Astrocyte of the hippocampus (primary cell): ENCODE results near the gene CST11.
"Not testable (repeated sequence)": the region's sequence is repeated elsewhere in the genome, so short reads cannot be mapped to it uniquely, and the experiment has no call there.

Source experiments
- DNase-seq: peaks from one replicate; pipeline ENCODE4 v3.0.0; 2011; ENCODE audit warnings: low read depth, low spot score

The CST11 gene, protein sequence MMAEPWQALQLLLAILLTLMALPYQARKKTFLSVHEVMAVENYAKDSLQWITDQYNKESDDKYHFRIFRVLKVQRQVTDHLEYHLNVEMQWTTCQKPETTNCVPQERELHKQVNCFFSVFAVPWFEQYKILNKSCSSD

DNA sequence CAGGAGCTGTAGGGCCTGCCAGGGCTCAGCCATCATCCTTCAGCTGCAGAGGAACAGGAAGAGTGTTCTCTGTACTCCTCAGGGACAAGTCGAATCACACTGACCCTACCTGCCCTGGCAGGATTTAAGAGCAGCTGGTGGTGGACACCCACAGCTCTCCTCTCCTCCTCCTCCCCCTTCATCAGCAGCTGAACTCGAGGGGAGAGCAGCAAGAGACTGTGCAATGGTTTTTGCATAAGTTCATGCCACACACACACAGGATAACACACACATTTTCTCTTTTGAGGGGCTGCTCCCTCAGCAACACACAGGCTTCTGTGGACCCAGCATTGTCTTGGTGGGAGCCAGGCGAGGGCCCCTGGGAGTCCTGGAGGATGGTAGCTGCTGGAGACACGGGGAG, at the start of gene CST11:
Gene CST11 (minus strand): TSS at position 101 of the 400 bp plus-strand sequence. CDS start 65 bp downstream, at position 36.
- no peak for DNase-seq

DNA sequence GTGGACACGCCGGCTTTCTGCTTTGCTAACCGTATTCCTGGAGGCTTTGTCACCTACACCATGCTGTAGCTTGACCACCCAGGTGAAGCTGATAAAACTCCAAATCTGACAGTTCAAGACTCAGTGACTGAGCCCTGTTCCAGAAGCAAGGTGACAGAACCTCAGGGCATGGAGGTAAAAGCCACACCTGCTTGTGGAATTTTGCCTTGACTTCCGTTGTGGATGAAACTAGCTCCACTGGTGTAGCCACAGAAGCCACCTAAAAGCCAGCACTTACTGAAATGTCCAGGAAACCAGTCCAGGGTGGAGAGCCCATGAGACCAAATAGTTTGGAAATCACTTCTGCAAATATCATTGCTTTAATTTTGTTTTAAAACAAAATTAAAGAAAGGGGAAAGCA, 49.2 kb upstream of the CST11 start:
- DNase-seq: no peak

DNA sequence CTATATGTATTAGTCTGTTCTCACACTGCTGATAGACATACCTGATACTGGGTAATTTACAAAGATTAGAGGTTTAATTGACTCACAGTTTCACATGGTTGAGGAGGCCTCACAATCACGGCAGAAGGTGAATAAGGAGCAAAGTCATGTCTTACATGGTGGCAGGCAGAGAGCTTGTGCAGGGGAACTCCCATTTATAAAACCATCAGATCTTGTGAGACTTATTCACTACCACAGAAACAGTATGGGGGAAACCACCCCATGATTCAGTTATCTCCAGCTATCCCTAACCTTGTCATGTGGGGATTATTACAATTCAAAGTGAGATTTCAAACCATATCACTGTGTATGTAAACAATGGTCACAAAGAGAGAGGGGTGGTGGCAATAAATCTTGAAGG, 44.9 kb upstream of the CST11 start:
- DNase-seq: no peak

DNA sequence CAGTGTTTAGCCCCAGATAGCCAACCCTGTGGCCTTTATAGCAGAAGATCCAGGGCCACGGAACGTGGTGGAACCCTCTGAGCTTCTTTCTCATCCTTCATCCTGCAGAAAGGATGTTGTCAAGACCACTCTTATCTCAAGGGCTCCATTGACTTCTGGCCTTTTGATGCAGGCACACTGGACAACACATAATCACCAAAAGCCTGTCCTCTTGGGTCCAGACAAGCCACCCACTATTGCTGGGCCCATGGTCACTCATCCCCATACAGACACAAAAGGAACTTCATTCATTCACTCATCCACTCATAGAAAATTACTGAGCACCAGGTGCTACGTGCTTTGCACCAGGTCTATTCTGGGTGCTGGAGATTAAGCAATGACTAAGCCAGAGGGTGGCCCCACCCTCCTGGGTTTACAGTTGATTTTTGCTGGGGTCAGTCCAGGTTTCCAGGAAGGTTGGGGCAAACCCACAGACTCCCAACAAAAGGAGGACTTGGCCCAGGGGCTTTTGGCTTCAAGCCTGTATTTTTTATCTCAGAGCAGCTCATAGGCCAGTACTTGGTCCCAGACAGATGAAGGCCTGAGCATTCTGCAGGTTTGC, 40.6 kb upstream of the CST11 start:
- no peak for DNase-seq

DNA sequence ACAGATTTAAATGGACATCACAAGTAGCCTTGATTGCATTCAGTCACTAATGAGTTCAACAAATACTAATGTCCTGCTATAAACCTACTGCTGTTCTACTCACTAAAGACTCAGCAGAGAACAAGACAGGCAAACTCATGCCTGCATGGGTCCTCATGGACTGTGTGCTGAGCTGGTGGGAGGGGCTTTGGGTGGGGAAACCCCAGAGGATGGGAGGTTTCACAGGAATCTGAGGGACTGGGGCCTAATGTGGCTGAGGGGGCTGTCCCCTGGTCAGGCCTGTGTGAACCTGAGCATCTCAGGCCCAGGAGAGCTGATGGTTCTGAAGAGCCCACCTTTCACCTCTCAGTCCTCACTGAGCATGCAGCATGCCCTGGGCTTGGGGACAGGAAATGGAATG, 39.6 kb upstream of the CST11 start:
- DNase-seq: no peak

DNA sequence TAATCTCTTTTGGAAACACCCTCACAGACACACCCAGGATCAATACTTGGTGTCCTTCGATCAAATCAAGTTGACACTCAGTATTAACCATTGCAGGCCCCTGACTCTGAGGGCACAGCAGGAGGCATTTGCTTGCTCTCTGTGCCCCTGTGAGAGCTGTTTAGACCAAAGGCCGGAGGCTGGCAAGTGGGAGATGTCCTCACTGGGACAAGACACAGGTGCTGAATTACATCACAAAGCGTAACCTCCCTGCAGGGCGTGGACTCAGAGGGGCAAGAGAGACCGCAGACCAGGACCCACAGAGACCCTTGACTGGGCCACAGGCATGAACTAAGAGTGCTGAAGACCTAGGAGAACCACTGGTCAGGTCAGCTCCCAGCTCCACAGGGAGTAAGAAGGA, 38.1 kb upstream of the CST11 start, which contains the start of gene CST8:
Gene CST8 (plus strand): TSS at position 301 of the 400 bp plus-strand sequence. CDS start 551 bp downstream, outside the sequence.
- DNase-seq: no peak

DNA sequence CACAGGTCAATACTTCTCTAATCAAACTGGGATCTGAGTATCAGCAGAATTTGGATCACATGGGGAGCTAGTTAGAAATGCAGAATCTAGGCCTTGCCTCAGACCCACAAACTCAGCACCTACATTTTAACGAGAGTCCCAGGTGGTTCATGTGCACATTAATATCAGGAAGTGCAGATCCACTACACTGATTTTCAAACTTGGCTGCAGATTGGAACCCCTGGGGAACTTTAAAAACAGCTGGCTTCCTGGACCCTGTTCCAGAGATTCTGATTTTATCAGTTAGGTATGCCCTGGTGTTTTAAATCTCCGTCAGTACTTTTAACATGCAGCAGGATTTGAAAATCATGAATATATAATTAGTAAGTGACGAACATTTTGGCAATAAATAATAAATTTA, 36.3 kb upstream of the CST11 start:
- no peak for DNase-seq

DNA sequence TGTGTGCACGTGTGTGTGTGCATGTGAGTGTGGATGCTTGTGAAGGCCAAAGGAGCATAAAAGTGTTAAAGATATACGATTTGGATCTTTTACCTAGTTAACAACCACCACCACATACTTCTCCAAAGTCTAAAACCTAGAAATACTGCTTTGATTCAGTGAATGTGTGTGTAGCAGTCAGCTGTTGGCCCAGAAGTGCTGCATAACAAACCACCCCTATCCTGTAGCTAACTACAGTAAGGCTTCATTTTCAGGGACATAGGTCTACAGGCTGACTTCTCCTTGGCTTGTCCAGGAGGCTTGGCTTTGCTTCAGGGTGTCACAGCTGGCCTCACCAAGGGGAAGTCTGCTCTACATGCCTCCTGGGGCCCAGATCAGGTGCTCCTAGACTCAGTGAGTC, 35.8 kb upstream of the CST11 start:
- DNase-seq: no peak

DNA sequence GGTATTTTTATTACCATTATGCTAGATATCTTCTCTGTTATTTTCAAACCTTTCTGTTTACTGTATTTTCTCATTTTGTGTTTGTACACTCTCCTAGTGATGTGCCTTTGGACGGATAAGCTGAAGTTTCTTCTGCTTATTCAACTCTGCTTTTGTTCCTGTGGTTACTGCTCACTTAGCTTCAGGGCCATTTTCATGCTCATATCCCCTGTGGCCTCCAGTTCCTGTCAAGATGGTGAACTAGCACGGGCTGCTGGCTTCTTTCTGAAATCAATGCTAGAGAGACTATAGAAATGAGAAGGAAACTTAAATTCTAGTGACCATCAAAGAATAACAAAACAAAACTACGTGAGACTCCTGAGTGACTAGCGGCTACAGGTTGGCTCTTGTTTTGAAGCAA, 31.4 kb upstream of the CST11 start:
- no peak for DNase-seq

DNA sequence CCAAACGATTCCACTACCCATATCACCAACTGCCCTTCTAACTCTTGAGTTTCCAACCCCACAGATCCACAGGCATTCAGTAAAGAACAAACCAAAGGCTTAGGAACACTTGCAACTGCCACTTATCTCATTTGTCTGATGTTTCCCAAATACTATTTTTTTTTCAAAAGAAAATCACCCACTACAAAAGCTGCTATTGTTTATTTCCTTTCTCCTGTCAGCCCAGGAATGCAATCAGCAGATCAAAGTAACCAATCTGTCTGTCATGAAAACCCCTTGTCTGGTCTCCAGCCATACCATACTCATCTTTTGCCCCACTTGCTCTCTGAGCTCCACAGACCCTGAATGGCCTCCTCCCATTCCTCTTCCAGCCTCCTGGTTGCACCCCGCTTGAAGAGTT, 29.5 kb upstream of the CST11 start:
- DNase-seq: no peak

DNA sequence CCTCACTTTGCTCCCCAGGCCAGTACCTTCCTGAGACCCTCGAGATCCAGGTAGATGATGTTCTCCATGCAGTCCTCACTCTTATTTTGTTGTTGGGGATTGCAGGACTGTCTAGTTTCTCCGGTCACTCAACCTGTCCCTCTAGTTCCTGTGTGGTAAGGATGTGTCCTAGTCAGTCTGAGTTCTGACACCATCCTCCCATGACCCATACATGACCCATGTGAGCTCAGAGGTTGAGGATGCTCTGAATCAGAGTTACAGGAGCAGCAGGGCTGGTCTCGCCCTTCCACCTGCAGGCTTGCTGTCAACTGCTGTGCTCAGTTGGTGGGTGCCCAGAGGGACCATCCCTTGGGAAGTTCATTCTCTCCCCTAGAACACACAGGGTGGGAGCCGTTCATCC, 26.4 kb upstream of the CST11 start:
- no peak for DNase-seq

DNA sequence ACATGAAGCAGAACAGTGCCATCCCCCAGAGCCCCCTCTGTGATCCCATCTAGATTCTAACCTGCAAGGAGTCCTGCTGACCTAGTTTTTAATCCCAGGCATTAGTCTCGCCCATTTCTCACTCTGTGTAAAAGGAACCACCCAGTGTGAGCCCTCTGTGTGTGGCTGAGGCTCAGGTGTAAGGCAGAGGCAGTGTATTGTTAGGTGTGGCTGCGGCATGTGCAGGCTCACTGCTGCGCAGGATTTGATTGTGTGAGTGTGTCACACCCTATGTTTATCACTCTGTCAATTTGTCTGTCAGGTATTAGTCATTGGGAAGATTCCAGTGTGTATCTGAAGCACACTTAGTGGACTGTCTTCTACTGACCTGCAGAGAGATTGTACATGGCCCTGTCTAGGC, 24.5 kb upstream of the CST11 start:
- DNase-seq: no peak

DNA sequence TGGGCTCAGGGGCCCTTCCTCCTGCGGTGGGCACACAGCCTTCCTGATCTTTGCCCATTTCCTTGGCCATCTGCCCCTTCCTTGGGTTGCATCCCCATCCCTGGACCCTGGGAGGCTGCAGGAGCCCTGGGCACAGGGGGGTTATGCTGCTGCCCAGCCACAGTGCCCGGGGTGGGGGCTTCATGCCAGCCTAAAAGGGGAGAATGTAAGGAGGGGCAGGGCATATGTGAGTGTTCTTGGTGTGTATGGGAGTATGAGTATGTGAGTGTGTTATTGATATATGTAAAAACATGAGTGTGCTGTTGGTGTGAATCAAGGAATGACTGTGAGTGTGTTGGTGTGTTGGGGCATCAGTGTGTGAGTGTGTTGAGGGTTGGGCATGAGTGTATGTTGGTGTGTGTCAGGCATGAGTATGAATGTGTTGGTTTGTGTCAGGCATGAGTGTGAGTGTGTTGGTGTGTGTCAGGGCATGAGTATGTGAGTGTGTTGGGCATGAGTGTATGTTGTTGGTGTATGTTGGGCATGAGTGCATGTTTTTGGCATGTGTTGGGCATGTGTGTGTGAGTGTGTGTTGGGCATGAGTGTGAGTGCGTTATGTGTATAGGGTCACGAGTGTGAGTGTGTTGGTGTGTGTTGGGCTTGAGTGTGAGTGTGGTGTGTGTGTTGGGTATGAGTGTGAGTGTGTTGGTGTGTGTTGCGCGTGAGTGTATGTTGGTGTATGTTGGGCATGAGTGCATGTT, 23.5 kb upstream of the CST11 start:
- DNase-seq: no peak

DNA sequence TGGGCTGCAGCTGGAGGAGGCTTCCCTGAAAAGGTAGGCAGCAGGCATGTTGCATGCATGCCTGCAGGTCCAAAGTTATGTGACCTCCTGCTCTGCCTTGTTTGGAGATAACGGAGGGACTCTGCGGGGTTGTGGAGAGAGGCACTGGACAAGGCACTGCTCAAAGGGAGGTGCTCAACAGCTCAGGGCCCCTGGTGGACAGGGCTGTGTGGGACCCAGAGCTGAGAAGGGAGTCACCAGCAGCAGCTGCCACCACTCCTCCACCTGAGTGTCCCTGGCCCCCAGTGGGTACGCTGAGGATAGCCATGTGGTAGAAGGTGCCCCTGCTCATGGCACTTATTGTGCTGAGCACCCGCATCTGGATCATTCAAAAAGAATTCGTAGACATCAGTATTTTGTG, 22.7 kb upstream of the CST11 start:
- no peak for DNase-seq

DNA sequence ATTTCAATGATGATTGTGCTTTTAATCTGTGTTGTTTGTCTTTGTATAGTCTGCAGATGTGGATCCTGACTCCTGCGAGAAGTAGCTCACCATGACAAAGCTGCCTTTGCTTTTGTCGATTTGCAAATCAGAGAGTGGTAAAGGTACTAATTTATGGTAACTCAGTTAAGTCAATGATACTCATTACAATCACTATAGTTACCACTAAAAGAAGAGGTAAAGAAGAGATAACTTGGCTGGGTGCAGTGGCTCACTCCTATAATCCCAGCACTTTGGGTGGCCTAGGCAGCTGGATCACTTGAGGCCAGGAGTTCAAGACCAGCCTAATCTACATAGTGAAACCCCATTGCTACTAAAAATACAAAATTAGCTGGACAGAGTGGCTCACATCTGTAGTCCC, 20.6 kb upstream of the CST11 start:
- not testable (repeated sequence) for DNase-seq

DNA sequence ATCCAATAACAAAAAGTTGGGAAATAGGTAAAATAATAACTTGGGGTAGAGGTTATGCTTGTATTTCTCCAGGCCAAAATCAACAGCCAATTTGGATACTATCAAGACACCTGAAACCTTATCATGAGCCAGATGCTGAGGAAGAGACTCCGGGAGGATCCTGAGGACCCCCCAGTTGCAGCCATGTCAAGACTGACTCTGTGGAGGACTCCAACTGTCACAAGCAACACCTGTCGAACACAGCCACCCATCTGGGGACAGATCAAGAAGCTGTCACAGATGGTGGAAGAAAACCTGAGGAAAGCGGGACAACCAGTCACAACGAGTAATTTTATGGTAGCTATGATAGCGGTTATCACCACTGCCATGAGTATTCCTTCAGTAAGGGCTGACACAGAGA, 19.6 kb upstream of the CST11 start:
- DNase-seq: not testable (repeated sequence)

DNA sequence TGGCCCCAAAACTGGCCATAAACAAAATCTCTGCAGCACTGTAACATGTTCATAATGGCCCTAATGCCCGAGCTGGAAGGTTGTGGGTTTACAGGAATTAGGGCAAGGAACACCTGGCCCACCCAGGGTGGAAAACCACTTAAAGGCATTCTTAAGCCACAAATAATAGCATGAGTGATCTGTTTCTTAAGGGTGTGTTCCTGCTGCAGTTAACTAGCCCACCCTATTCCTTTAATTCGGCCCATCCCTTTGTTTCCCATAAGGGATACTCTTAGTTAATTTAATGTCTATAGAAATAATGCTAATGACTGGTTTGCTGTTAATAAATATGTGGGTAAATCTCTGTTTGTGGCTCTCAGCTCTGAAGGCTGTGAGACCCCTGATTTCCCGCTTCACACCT, 14.3 kb upstream of the CST11 start:
- DNase-seq: not testable (repeated sequence)

DNA sequence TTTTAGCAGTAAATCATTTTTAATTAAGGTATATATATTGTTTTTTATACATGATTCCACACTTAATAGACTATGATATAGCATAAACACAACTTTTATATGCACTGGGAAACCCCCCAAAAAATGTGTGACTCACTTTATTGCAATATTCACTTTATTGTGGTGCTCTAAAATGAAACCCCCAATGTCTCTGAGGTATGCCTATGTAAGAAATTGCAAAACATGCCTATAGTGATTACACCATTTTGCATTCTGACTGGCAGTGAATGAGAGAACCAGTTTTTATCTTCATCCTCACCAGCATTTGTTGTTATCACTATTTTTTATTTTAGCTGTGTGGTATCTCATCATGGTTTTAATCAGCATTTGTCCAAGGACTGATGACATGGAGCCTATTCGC, 8.5 kb upstream of the CST11 start:
- no peak for DNase-seq

DNA sequence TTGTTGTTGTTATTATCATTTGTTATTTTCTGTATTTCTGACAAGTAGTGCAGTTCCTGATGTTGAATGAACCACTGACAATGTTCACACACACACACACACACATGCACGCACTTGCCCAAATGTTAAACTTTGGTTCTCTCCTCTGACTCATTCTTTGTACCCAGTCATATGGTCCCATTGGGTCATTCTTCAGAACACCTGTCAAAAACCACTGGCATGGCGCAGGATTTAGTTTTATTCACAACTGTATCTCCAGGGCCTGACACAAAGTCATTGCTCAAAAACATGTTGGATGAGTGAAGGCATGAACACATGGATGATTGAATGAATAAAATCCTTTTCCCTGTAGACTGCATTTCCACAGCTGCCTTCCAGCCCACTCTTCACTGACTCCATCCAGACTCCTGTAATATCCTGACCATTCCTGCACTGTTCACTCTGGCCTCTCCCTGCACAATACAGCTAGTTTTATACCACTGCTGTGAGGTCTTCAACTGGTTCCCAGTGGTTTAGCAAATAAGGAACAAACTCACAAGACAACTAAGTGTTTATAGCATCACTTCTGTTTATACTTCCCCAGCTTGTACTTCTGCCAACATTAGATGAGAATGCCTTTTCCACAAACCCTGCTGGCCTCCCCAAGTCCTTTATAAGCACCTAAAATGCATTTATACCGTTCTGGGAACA, 6.9 kb upstream of the CST11 start:
- DNase-seq: no peak

DNA sequence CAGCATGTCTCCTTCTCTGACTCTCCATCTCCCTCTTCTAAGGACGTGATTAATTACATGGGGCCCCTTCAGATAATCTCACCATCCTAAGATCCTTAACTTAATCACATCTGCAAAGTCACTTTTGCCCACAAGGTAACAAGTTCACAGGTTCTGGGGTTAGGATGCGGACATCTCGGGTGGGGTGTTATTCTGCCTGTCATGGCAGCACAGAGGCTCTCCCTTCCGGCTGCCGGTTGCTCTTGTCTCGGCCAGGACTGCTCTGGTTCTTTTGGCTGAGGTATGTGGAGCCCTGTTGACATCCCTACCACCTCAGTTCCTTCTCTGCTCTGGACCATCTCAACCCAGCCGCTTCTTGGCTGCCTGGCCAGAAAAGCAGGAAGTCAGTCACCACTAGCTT, 4.2 kb upstream of the CST11 start:
- DNase-seq: no peak

DNA sequence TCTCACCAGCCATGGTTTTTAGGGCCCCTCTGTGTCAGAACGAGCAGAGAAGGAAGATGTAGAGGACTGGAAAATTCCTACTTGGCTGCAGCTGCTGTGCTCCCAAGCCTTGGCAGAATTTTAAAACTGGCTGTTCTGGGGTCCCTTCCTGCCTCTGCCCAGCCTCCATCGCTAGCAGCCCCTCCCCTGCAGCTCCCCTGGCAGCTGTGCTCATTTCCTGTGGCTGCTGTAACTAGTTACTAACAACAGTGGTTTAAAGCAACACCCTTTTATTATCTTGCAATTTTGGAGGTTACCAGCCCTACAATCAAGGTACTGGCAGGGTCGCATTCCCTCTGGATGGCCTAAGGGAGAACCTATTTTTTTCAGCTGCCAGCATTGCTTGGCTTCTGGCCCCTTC, 3.7 kb upstream of the CST11 start:
- no peak for DNase-seq

DNA sequence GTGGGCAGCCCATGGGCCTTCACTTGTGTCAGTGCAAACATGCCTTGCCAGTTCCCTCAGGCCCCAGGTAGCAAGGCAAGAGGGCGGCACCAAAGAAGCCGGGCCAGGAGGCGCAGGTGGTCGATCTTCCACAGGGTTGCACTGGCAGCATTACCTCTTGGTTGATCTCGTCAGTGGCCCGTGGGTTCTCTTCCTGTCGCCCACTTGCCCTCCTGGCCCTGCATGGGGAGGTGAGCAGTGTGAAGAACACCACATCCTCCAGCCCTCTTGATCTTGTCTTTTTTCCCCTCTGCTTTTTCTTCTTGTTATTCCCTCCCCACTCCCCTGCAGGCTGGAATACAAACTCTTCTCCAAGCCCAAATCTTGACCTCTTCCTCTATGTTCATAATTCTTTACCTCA, 3.0 kb upstream of the CST11 start:
- DNase-seq: no peak

DNA sequence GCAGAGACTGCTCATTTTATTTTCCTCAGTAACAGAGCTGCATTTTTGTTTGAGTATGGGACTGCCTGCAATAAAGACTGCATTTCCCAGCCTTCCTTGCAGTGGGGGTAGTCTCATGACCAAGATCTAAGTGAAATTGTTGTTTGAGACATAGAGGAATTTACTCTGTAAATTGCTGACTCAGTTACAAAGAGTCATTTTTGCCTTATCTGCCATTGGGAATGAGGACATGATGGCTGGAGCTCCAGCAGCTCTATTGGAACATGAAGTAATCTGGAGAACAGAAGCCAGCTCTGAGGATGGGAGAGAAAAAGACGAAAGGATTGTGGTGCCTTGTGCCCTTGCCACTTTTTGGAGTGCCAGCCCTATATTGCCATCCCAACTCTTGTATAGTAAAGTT, 2.1 kb upstream of the CST11 start:
- no peak for DNase-seq
